ENCODE data around the gene CLNK. TPM values are rescaled to one million over a fixed set of nuclear protein-coding genes. Genes with fewer than 3 reads are reported as not detected.

Gene CLNK
- polyA plus RNA-seq, 4 donors, result 0.04 to 0.31 TPM; not detected in 2

GRCh38 chr4:10534820-10535219 lies 149.7 kb downstream of the CLNK start:
- Histone ChIP-seq H3K27ac (ENCODE audit: low read depth in 1 of 3, low read length in 2 of 3) (no peak overlapping the region), H3K4me1 (ENCODE audit: control insufficient read depth in 3 of 3, insufficient read depth in 2 of 3, low read depth in 1 of 3, low read length in 2 of 3) (no peaks in the 10 kb centered on the region), H3K27me3 (ENCODE audit: control insufficient read depth in 3 of 3, insufficient read depth in 3 of 3, low read length in 3 of 3) (no peaks in the 10 kb centered on the region), H3K36me3 (ENCODE audit: control insufficient read depth in 3 of 3, insufficient read depth in 2 of 3, low read depth in 1 of 3, low read length in 3 of 3) (no peaks in the 10 kb centered on the region), H3K4me3 (ENCODE audit: low read depth in 1 of 3, low read length in 3 of 3) (no peak overlapping the region), H3K9me3 (ENCODE audit: control insufficient read depth in 2 of 2, insufficient read depth in 1 of 2, low read depth in 1 of 2, low read length in 1 of 2) (no peaks in the 10 kb centered on the region)
- no peak for FAIRE-seq
- DNase-seq, result no peak
- 27 to 64% (median 46%) methylated on average over 6 of the region's 6 CpGs for WGBS, 3 donors

GRCh38 chr4:10532155-10532554 lies 152.4 kb downstream of the CLNK start:
- FAIRE-seq, result no peak
- Histone ChIP-seq H3K4me1 (ENCODE audit: control insufficient read depth in 3 of 3, insufficient read depth in 2 of 3, low read depth in 1 of 3, low read length in 2 of 3) (no peaks in the 10 kb centered on the region), H3K4me3 (ENCODE audit: low read depth in 1 of 3, low read length in 3 of 3) (no peak overlapping the region), H3K36me3 (ENCODE audit: control insufficient read depth in 3 of 3, insufficient read depth in 2 of 3, low read depth in 1 of 3, low read length in 3 of 3) (no peaks in the 10 kb centered on the region), H3K27ac (ENCODE audit: low read depth in 1 of 3, low read length in 2 of 3) (no peak overlapping the region), H3K9me3 (ENCODE audit: control insufficient read depth in 2 of 2, insufficient read depth in 1 of 2, low read depth in 1 of 2, low read length in 1 of 2) (no peaks in the 10 kb centered on the region), H3K27me3 (ENCODE audit: control insufficient read depth in 3 of 3, insufficient read depth in 3 of 3, low read length in 3 of 3) (no peaks in the 10 kb centered on the region)
- no peak for DNase-seq
- WGBS, 3 donors, result 59 to 78% (median 65%) methylated on average over 2 of the region's 2 CpGs

- H3K4me3 ChIP-seq (ENCODE audit: low read depth in 1 of 3, low read length in 3 of 3), result no peak overlapping the region
- H3K27me3 ChIP-seq (ENCODE audit: control insufficient read depth in 3 of 3, insufficient read depth in 3 of 3, low read length in 3 of 3), result no peaks in the 10 kb centered on the region
- H3K36me3 ChIP-seq (ENCODE audit: control insufficient read depth in 3 of 3, insufficient read depth in 2 of 3, low read depth in 1 of 3, low read length in 3 of 3), result no peaks in the 10 kb centered on the region
- WGBS, 3 donors, result 46 to 66% (median 52%) methylated on average over 11 of the region's 11 CpGs
- no peak for FAIRE-seq
- no peak overlapping the region for H3K27ac ChIP-seq (ENCODE audit: low read depth in 1 of 3, low read length in 2 of 3)
- no peaks in the 10 kb centered on the region for H3K9me3 ChIP-seq (ENCODE audit: control insufficient read depth in 2 of 2, insufficient read depth in 1 of 2, low read depth in 1 of 2, low read length in 1 of 2)
- DNase-seq, result no peak
- no peaks in the 10 kb centered on the region for H3K4me1 ChIP-seq (ENCODE audit: control insufficient read depth in 3 of 3, insufficient read depth in 2 of 3, low read depth in 1 of 3, low read length in 2 of 3)
These were observed 154.3 kb downstream of the CLNK start for GRCh38 chr4:10530137-10530786.

GRCh38 chr4:10529291-10530136 lies 155.1 kb downstream of the CLNK start:
- Histone ChIP-seq H3K4me1 (ENCODE audit: control insufficient read depth in 3 of 3, insufficient read depth in 2 of 3, low read depth in 1 of 3, low read length in 2 of 3) (no peaks in the 10 kb centered on the region), H3K36me3 (ENCODE audit: control insufficient read depth in 3 of 3, insufficient read depth in 2 of 3, low read depth in 1 of 3, low read length in 3 of 3) (no peaks in the 10 kb centered on the region), H3K27me3 (ENCODE audit: control insufficient read depth in 3 of 3, insufficient read depth in 3 of 3, low read length in 3 of 3) (no peaks in the 10 kb centered on the region), H3K27ac (ENCODE audit: low read depth in 1 of 3, low read length in 2 of 3) (no peak overlapping the region), H3K4me3 (ENCODE audit: low read depth in 1 of 3, low read length in 3 of 3) (no peak overlapping the region), H3K9me3 (ENCODE audit: control insufficient read depth in 2 of 2, insufficient read depth in 1 of 2, low read depth in 1 of 2, low read length in 1 of 2) (no peaks in the 10 kb centered on the region)
- DNase-seq (peak in 1 of 2 donors; percentile 43), FAIRE-seq (no peak)
- WGBS, 3 donors, result 46 to 61% (median 54%) methylated on average over 2 of the region's 2 CpGs

- no peak for FAIRE-seq
- no peaks in the 10 kb centered on the region for H3K27me3 ChIP-seq (ENCODE audit: control insufficient read depth in 3 of 3, insufficient read depth in 3 of 3, low read length in 3 of 3)
These were observed 157.1 kb downstream of the CLNK start for GRCh38 chr4:10527438-10527837.

GRCh38 chr4:10526429-10527222 lies 157.9 kb downstream of the CLNK start:
- H3K4me1 ChIP-seq (ENCODE audit: control insufficient read depth in 3 of 3, insufficient read depth in 2 of 3, low read depth in 1 of 3, low read length in 2 of 3), result no peaks in the 10 kb centered on the region
- peak in 1 of 2 donors; percentile 83 for DNase-seq
- WGBS, 3 donors, result 41 to 69% (median 58%) methylated on average over 12 of the region's 12 CpGs
- H3K27me3 ChIP-seq (ENCODE audit: control insufficient read depth in 3 of 3, insufficient read depth in 3 of 3, low read length in 3 of 3), result no peaks in the 10 kb centered on the region
- no peak overlapping the region for H3K27ac ChIP-seq (ENCODE audit: low read depth in 1 of 3, low read length in 2 of 3)
- no peaks in the 10 kb centered on the region for H3K9me3 ChIP-seq (ENCODE audit: control insufficient read depth in 2 of 2, insufficient read depth in 1 of 2, low read depth in 1 of 2, low read length in 1 of 2)
- H3K36me3 ChIP-seq (ENCODE audit: control insufficient read depth in 3 of 3, insufficient read depth in 2 of 3, low read depth in 1 of 3, low read length in 3 of 3), result no peaks in the 10 kb centered on the region
- no peak overlapping the region for H3K4me3 ChIP-seq (ENCODE audit: low read depth in 1 of 3, low read length in 3 of 3)
- no peak for FAIRE-seq

More at GRCh38 chr4:10527438-10527837, 157.1 kb downstream of the CLNK start:
- no peak overlapping the region for H3K27ac ChIP-seq (ENCODE audit: low read depth in 1 of 3, low read length in 2 of 3)
- DNase-seq, result no peak
- no peaks in the 10 kb centered on the region for H3K4me1 ChIP-seq (ENCODE audit: control insufficient read depth in 3 of 3, insufficient read depth in 2 of 3, low read depth in 1 of 3, low read length in 2 of 3)
- H3K36me3 ChIP-seq (ENCODE audit: control insufficient read depth in 3 of 3, insufficient read depth in 2 of 3, low read depth in 1 of 3, low read length in 3 of 3), result no peaks in the 10 kb centered on the region
- no peaks in the 10 kb centered on the region for H3K9me3 ChIP-seq (ENCODE audit: control insufficient read depth in 2 of 2, insufficient read depth in 1 of 2, low read depth in 1 of 2, low read length in 1 of 2)
- WGBS, 3 donors, result 80 to 87% (median 82%) methylated on average over 3 of the region's 3 CpGs
- no peak overlapping the region for H3K4me3 ChIP-seq (ENCODE audit: low read depth in 1 of 3, low read length in 3 of 3)

GRCh38 chr4:10524196-10524833 lies 160.3 kb downstream of the CLNK start:
- Histone ChIP-seq H3K36me3 (ENCODE audit: control insufficient read depth in 3 of 3, insufficient read depth in 2 of 3, low read depth in 1 of 3, low read length in 3 of 3) (no peaks in the 10 kb centered on the region), H3K9me3 (ENCODE audit: control insufficient read depth in 2 of 2, insufficient read depth in 1 of 2, low read depth in 1 of 2, low read length in 1 of 2) (no peaks in the 10 kb centered on the region), H3K4me1 (ENCODE audit: control insufficient read depth in 3 of 3, insufficient read depth in 2 of 3, low read depth in 1 of 3, low read length in 2 of 3) (no peaks in the 10 kb centered on the region), H3K4me3 (ENCODE audit: low read depth in 1 of 3, low read length in 3 of 3) (no peak overlapping the region), H3K27ac (ENCODE audit: low read depth in 1 of 3, low read length in 2 of 3) (no peak overlapping the region), H3K27me3 (ENCODE audit: control insufficient read depth in 3 of 3, insufficient read depth in 3 of 3, low read length in 3 of 3) (no peaks in the 10 kb centered on the region)
- WGBS, 3 donors, result 76 to 88% (median 88%) methylated on average over 5 of the region's 5 CpGs
- no peak for DNase-seq
- no peak for FAIRE-seq

GRCh38 chr4:10521424-10521823 lies 163.1 kb downstream of the CLNK start:
- Histone ChIP-seq H3K27me3 (ENCODE audit: control insufficient read depth in 3 of 3, insufficient read depth in 3 of 3, low read length in 3 of 3) (no peaks in the 10 kb centered on the region), H3K4me3 (ENCODE audit: low read depth in 1 of 3, low read length in 3 of 3) (no peak overlapping the region), H3K9me3 (ENCODE audit: control insufficient read depth in 2 of 2, insufficient read depth in 1 of 2, low read depth in 1 of 2, low read length in 1 of 2) (no peaks in the 10 kb centered on the region), H3K27ac (ENCODE audit: low read depth in 1 of 3, low read length in 2 of 3) (no peak overlapping the region), H3K36me3 (ENCODE audit: control insufficient read depth in 3 of 3, insufficient read depth in 2 of 3, low read depth in 1 of 3, low read length in 3 of 3) (no peaks in the 10 kb centered on the region), H3K4me1 (ENCODE audit: control insufficient read depth in 3 of 3, insufficient read depth in 2 of 3, low read depth in 1 of 3, low read length in 2 of 3) (no peaks in the 10 kb centered on the region)
- FAIRE-seq (no peak), DNase-seq (no peak)
- WGBS, 3 donors, result 84 to 92% (median 91%) methylated on average over 3 of the region's 3 CpGs
